ENCODE results near the gene IGF1. TPM values are rescaled to one million over a fixed set of nuclear protein-coding genes. Genes with fewer than 3 reads are reported as not detected.

Gene IGF1
- polyA plus RNA-seq, 1 experiment: 1.5 TPM

DNA sequence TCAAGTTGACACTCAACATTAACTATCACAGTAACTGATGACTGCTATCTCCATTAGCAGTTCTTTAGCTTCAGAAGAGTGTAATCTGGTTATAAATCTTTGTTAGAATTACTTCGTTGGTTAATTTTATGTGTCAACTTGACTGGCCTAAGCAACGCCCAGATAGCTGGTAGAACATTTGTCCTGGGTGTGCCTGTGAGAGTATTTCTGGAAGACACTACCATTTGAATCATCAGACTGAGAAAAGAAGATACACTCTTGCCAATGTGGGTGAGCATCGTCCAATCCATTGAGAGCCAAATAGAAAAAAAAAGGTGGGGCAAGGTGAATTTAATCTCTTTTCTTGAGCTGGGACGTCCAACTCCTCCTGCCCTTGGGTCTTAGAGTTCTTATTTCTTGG lies 129.0 kb downstream of the IGF1 start:
- no peaks in the 10 kb centered on the region for H3K36me3 ChIP-seq (ENCODE audit: control insufficient read depth, insufficient read depth, low read length)
- TF ChIP-seq, protein P1, sequence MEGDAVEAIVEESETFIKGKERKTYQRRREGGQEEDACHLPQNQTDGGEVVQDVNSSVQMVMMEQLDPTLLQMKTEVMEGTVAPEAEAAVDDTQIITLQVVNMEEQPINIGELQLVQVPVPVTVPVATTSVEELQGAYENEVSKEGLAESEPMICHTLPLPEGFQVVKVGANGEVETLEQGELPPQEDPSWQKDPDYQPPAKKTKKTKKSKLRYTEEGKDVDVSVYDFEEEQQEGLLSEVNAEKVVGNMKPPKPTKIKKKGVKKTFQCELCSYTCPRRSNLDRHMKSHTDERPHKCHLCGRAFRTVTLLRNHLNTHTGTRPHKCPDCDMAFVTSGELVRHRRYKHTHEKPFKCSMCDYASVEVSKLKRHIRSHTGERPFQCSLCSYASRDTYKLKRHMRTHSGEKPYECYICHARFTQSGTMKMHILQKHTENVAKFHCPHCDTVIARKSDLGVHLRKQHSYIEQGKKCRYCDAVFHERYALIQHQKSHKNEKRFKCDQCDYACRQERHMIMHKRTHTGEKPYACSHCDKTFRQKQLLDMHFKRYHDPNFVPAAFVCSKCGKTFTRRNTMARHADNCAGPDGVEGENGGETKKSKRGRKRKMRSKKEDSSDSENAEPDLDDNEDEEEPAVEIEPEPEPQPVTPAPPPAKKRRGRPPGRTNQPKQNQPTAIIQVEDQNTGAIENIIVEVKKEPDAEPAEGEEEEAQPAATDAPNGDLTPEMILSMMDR (IDR thresholded peaks at IDR 0.05; ENCODE audit: insufficient read depth, low read depth, low read length): no peak
- H3K27me3 ChIP-seq (ENCODE audit: control insufficient read depth, insufficient read depth, low read length): no peaks in the 10 kb centered on the region
- H3K4me3 ChIP-seq (ENCODE audit: low read depth, low read length): no peak overlapping the region
- no peak for DNase-seq (ENCODE audit: low read depth)
- POLR2A ChIA-PET: no interaction called here
- CTCF ChIA-PET: no interaction called here

DNA sequence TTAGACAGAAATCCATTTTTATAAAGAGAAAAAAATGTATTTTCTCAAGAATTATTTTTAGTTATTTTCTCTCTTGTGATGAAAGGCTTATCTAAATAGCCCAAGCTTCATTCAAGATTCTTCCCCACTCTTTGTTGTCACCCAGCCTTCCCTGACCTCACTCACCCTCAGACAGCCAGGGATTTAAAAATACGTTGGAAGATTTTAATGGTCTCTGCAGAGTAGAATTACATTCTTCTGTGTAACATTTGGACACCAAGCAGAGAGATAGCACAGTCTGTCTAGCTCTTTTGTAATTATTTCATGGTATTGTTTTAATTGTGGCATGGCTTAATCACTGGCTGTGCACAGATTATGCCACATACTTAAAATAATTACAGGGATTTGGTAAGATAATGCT lies 130.3 kb downstream of the IGF1 start:
- H3K4me3 ChIP-seq (ENCODE audit: low read depth, low read length): no peak overlapping the region
- TF ChIP-seq, protein P1 (IDR thresholded peaks at IDR 0.05; ENCODE audit: insufficient read depth, low read depth, low read length): no peak
- ChIA-PET CTCF (interaction anchor here (1.3 kb wide), 1 partner anchor 9 kb away, joined by 3 read pairs; no protein-coding TSS in a partner anchor), POLR2A (no interaction called here)
- no peaks in the 10 kb centered on the region for H3K36me3 ChIP-seq (ENCODE audit: control insufficient read depth, insufficient read depth, low read length)
- no peaks in the 10 kb centered on the region for H3K27me3 ChIP-seq (ENCODE audit: control insufficient read depth, insufficient read depth, low read length)
- no peak for DNase-seq (ENCODE audit: low read depth)

DNA sequence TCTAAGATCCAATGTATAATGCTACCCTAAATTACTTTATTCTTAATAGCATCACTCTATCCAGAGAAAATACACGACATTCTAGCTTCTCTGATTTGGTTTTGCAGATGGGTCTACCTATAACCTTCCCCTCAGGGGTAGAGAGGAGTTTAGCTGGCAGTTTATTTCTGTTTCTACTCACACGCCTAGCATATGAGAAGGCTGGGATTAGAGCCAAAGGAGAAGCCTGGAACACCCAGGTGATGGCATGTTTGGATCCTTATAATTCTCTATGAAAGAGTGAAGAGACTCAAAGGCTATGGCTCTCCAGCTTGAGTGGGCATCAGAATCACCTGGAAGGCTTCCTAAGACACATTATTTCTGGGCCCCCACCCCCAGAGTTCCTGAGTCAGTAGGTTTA lies 131.3 kb downstream of the IGF1 start:
- Histone ChIP-seq H3K27me3 (ENCODE audit: control insufficient read depth, insufficient read depth, low read length) (no peaks in the 10 kb centered on the region), H3K4me3 (ENCODE audit: low read depth, low read length) (no peak overlapping the region), H3K36me3 (ENCODE audit: control insufficient read depth, insufficient read depth, low read length) (no peaks in the 10 kb centered on the region)
- ChIA-PET POLR2A (no interaction called here), CTCF (interaction anchor here (1.1 kb wide), 1 partner anchor 24 kb away, joined by 3 read pairs; no protein-coding TSS in a partner anchor)
- DNase-seq (ENCODE audit: low read depth): no peak
- TF ChIP-seq, protein P1 (IDR thresholded peaks at IDR 0.05; ENCODE audit: insufficient read depth, low read depth, low read length): no peak

DNA sequence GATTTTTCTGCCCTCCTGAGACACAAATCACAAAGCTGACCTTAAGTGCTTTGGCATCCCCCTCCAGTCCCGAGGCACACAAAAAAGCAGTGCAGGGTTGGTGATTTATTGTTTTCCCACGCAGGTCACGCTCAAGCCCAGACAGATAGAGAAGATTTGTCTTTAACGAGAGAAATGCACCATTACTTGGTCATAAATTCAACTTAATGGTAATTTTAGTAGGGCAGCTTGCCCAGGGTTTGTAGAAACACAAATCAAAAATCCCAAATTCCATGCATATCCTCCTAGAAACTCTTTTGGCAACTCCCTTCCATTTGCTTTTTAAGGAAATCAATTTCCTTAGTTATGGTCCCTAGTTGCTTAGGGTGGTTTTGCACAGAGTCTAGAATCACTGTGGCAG lies 132.6 kb downstream of the IGF1 start:
- ChIA-PET POLR2A (no interaction called here), CTCF (no interaction called here)
- no peaks in the 10 kb centered on the region for H3K27me3 ChIP-seq (ENCODE audit: control insufficient read depth, insufficient read depth, low read length)
- H3K4me3 ChIP-seq (ENCODE audit: low read depth, low read length): no peak overlapping the region
- H3K36me3 ChIP-seq (ENCODE audit: control insufficient read depth, insufficient read depth, low read length): no peaks in the 10 kb centered on the region
- no peak for DNase-seq (ENCODE audit: low read depth)
- TF ChIP-seq, protein P1 (IDR thresholded peaks at IDR 0.05; ENCODE audit: insufficient read depth, low read depth, low read length): no peak

Data from BJ (cell line).